NCI-H1048 (cell line): ENCODE results near the gene FAM168B.
"Not testable (repeated sequence)": the region's sequence is repeated elsewhere in the genome, so short reads cannot be mapped to it uniquely, and the experiment has no call there.

Experiments
- DNase-seq: peaks from one replicate; lab custom pipeline; 2025; lab: John Stamatoyannopoulos, UW

FAM168B gene, protein sequence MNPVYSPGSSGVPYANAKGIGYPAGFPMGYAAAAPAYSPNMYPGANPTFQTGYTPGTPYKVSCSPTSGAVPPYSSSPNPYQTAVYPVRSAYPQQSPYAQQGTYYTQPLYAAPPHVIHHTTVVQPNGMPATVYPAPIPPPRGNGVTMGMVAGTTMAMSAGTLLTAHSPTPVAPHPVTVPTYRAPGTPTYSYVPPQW

DNA sequence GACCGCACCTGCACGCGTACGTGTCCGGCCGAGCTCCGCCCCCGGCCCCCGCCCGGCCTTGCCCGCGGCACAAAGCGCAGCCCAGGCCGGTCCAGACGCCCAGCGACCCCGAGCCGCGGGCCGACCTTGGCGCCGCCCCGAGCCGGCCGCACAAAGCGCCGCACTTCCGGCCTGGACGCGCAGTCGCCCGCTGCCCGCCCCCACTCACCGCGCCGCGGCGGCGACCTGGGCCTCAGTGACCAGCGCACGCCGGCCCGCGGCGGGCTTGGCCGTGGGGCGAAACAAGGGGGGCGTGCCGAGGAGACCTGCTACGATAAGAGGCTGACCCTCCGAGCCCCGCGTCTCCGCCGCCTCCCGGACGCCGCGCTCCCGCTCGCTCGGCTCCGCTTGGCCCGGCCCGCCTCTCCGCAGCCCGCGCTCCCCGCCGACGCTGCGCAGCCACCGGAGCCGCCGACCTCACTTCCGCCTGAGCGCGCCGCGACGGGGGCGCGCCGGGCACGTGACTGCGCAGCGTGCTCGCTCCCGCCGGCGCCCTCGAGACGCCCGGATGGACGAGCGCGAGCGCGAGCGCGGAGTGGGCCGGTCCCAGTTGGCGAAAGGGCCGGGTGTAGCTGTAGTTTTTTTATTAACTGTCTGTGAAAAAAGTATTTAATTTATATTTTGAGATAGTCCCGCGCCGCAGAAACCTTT is at the start of gene FAM168B:
Gene FAM168B, minus strand, starts transcription at position 455 of the 690 bp plus-strand sequence. CDS start 10,814 bp downstream, outside the sequence.
- DNase-seq = peak; percentile 65

- DNase-seq = no peak
Measured at GRCh38 chr2:131142849-131143248, 49.6 kb upstream of the FAM168B start.

DNA sequence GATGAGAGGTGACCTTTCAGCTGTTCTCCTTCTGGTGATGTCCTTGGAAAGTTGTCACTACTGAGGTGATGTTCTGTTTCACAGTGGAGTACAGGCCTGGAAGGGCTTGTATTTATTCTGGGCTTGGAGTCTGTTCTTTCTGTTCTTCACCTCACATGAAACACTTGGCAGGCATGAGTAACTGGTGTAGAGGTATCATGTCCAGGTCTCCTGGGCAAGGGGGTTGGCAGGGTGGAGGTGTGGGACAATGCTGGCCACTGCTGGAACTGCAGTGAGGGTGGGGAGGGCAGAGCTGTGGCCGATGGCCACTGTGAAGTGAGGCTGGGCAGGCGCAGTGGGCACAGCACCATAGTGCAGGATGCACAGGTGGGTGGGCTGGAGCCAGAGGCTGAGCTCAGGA is 47.3 kb upstream of the FAM168B start:
- DNase-seq = no peak

DNA sequence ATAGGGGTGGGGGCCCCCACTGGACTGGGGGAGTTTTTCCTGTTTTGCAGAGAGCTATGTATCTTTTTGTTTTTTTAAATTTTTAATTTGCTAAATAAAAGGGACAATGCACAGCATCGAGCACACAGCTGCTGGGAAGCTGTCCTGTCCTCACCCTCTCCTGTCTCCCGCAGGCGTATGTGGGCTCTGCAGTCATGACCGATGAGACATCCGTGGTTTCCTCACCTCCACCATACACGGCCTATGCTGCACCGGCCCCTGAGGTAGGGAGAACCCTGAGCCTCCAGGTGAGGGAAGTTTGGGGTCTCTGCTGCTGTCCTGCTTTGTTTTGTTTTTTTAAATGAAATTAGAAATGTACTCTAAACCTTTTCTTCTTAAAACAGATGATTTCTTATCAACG is 39.5 kb upstream of the FAM168B start:
- no peak for DNase-seq

GRCh38 chr2:131130298-131130596 is 37.0 kb upstream of the FAM168B start:
- DNase-seq = no peak

DNA sequence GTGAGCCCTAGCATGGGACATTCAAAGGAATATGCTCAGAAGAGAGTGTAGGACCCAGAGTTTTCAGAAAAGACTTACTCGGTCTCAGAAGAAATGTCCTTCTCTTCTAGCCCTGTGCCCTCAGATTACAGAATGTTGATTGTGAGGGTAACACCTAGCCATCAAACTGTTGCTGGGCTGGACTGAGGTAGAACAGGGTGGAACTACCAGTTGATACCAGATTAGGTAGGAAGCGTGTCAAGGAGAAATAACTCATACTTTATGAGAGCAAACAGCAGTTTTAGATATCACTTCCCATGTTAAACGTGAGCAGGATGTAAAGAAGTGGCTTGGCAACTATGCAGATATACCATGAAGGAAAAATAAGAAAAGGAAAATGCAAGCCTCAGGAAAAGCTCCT is 34.7 kb upstream of the FAM168B start:
- DNase-seq = no peak

DNA sequence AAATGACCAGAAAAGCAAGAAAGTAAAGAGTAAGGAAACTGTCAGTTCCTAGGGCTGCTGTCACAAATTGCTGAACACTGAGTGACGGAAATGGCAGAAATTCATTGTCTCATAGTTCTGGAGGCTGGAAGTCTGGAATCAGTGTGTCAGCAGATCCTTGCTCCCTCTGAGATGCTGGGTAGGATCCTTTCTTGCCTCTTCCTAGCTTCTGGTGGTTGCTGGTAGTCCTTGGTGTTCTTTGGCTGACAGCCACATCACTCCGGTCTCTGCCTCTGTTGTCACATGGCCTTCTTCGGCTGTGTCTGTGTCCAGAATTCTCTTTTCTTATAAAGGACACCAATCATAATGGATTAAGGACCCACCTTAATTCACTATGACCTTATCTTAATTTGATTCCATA is 33.8 kb upstream of the FAM168B start:
- DNase-seq = no peak

- no peak for DNase-seq
Measured at GRCh38 chr2:131126436-131126835, 33.2 kb upstream of the FAM168B start.

DNA sequence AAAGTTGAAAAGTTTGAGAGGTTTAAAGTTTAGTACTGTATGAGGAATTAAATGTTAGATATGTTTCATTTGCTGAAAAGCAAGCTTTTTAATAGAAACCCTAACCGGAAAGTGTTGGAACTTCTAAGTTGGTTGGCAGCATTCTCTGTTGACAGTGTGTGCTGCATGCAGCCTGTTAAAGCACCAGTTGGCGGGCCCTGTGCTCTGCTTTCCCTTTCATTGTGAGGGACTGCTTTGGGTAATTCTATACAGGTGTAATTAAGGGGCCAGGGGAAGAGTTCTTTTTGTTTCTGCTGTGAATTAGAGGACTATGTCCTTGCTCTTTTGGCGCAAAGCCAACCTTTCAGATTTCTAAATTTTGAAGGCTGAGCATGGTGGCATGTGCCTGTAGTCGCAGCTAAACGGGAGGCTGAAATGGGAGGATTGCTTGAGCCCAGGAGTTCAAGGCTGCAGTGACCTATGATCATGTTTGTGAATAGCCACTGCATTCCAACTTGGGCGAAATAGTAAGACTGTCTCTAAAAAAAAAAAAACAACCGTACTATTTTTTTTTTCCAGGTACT is 32.0 kb upstream of the FAM168B start:
- no peak for DNase-seq

DNA sequence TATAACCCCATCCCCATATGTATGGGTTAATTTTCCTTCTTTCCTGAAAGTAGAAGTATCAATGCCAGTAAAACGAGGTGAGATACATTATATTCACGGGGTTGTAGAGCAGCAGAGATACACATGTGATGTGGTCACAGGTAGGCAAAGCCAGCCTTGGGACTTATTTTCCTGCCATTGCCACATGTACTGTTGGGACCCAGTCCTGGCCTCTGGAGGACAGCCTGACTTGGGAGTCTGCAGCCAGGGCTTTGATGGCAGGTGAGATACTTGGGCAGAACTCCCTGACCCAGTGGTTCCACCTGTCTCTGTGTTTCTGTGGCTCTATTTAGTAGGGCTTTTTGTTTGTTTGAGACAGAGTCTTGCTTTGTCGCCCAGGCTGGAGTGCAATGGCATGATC is 29.9 kb upstream of the FAM168B start:
- no peak for DNase-seq

DNA sequence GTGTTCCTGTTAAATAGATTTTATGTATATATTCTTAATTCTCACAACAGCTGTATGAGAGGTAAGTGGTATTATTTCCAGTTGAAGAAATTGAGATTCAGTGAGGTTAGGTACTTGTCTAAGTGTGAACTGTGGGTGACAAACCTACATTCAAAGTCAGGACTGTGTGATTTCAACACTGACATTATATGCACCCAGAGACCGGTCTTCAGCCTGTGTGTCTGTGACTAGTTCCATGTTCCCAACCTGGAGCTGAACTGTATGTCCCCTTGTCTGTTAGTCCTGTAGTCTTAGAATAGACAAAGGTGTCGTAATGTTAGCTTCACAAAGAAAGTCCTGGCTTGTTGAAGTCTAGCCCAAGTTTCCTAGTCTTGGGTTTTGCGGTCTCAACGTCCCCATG is 29.2 kb upstream of the FAM168B start:
- DNase-seq = no peak

DNA sequence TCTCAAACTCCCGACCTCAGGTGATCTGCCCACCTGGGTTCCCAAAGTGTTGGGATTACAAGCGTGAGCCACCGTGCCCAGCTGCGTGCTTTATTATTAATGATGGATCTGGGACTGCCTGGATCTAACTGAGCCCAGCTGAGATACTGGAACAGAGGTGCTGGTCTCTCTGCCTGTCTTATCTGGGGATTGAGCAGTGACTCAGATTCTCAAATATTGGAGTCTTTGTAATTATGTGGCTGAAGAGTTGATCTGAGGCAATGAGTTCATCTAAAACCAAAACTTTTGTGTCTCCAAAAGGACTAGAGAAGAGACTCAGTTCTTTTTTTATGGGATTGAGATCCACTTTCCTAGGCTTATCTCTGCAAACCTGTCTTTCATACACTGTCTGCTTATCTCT is 28.2 kb upstream of the FAM168B start:
- no peak for DNase-seq

GRCh38 chr2:131120815-131121317 is 27.6 kb upstream of the FAM168B start:
- DNase-seq = no peak

DNA sequence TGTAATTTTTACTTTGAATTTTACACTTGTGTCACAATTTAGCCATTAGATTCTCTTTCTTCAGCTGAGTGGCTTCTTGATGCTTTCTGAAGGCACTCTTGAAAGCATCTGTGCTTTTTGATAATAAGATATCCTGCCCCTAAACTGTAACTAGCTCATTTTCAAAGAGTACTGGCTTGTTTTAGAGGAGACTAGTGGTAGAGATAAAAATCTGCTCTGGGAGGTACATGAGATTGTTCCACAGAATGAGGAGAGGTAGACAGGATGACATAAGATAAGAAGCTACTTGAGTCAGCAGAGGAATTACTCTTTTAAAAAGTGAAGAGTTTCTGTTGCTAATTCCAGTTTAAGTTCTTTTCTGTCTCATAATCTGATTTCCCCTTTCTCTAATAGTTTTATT is 22.5 kb upstream of the FAM168B start:
- no peak for DNase-seq

GRCh38 chr2:131114950-131115349 is 21.7 kb upstream of the FAM168B start:
- not testable (repeated sequence) for DNase-seq

DNA sequence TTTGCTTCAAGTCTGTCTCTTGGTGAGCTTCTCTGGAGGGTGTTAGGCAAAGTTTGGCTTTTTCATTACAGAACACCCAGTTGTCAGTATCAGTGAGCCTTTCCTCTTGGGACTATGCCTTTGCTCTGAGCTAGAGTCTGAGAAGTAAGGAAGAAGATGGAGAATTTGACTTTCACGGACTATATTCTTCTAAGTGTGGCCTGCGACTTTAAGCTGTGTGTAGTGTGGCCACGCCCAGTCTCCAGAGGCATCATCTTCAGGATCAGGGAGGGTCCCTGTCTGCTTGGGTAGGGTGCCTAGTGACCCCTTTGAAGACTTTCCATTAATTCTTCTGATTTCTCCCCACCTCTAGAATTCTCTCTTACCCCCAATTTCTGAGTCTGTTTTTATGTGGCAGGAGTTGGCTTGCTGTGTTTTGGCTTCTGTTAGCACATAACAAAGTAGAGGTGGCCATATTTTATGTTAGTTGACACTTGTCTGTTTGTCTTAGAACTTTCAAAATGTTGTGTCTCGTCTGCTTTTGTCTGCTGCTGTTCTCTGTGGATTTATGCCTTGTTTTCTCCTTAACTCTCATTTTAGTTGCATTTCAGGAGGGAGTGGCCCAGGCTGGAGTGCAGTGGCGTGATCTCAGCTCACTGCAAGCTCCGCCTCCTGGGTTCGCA is 20.4 kb upstream of the FAM168B start:
- no peak for DNase-seq

DNA sequence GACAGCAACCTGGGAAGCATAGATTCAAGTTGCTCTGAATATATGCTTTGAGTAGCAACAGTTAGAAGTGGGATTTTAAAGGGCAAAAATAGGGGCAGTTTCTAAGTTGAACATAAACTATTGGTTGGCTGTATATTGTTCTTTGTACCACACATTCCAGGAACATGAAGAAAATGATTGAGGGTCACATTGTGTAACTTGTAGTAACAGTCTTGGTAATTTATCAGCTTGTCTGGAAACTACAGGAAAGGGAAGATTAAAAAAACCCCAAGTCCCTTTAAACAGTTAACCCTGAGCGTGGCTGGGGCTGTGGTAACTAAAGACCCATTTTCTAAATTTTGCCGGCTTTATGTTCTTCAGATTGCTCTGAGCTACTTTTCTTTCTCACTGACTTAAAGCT is 19.3 kb upstream of the FAM168B start:
- no peak for DNase-seq

DNA sequence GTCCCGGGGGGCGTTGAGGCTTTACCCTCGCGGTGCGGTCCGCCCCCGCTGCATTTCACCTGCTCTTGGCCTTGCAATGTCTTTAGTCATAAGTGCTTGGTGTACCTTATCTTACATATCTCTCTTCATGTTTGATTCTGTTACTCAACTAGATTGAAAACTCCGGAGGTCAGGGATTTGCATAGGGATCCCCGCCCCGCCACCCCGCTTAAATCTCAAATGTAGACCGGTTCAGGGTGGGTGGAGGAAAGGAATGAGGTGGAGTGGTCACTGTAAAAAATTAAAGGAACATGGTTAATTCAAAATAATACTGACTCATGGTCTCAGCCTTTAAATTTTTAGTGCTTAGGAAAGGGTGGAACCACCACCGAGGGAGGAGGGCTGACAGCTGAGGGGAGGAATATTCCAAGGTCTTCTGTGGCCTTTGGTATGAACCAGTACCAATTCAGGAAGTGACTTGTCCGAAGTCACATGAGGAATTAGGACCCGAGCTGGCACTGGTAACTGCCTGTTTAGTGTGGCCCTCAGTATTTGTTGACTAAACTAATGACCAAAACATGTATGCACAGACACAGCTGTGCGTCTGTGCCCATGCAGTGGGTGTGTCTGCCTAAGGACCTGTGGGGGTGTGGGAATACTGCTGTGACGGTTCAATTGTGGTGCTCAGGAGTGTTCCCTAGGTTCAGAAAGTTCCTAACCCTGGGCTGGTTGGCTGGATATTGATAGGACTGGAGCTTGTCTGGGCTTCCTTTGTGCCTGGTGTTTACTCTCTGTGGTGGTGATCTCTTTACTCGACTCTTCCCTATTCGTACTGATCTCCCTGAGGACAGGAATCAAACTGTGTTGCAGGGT is 12.9 kb upstream of the FAM168B start:
- DNase-seq = no peak

GRCh38 chr2:131105156-131105949 is 12.1 kb upstream of the FAM168B start, which contains the start of gene PLEKHB2:
TSS of gene PLEKHB2 (plus strand) at chr2:131105336. CDS start at chr2:131120942, 15,606 bp downstream.
- DNase-seq = peak; percentile 64

DNA sequence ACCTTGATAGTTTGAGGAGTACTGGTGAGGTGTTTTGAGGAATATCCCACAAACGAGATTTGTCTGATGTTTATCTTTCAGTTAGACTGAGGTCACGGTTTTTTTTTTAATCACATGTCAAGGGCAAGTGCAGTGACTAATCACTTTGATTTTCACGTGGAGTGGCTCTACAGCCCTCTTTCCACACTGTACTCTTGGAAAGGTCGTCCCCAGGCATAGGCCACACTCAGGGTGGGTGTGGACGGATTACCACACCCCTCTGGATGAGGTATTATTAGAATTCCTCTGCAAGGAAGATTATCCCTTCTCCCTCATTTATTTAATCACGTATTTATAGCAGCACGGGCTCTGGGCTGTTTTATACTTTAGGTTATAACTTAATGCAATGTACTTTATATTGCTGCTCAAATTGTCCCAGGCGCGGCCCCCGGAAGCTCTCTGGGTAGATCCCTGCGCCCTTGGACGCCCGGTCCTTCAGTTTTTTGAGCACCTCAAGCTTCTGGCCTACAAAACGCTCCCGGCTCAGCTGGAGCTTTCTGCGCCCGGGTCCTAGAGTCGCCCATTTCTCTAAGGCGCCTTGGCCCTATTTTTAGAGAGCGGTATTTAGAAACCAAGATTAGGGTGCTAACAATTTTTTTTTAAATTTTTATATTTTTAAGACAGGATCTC is 11.4 kb upstream of the FAM168B start:
- peak; percentile 64 for DNase-seq

- no peak for DNase-seq
Measured at GRCh38 chr2:131103165-131103564, 9.9 kb upstream of the FAM168B start.
